ENCODE measurements around the gene CASQ2.

DNA sequence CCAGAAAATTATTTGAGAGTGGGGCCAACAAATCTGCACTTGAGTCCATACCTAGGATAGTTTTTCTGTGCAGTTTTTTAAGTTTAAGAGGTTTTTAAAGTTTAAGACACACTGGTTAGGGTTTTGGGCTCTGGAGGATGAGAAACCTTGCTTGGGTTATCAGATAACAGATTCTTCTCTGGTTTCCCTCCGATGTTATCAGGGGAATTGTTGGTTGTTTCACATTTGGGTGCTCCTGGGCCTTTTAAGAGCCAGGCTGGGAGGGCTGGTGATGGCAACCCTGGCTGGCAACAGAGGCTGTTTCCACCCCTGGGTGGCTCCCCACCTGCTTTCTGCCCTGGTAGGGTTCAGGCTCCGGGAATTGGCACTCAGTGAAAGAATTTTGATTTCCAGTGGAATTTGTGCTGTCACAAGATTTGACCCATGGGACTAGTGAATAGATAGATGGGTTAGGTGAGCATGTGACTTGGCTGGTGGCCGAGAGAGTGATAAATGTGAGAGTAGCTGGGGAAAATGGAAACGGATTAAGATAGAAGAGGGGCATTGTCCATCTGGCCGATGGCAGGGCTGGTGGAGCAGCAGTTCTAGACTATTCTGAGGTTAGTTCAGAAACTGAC lies 111.9 kb downstream of the CASQ2 start:
- TF ChIP-seq, protein P1, sequence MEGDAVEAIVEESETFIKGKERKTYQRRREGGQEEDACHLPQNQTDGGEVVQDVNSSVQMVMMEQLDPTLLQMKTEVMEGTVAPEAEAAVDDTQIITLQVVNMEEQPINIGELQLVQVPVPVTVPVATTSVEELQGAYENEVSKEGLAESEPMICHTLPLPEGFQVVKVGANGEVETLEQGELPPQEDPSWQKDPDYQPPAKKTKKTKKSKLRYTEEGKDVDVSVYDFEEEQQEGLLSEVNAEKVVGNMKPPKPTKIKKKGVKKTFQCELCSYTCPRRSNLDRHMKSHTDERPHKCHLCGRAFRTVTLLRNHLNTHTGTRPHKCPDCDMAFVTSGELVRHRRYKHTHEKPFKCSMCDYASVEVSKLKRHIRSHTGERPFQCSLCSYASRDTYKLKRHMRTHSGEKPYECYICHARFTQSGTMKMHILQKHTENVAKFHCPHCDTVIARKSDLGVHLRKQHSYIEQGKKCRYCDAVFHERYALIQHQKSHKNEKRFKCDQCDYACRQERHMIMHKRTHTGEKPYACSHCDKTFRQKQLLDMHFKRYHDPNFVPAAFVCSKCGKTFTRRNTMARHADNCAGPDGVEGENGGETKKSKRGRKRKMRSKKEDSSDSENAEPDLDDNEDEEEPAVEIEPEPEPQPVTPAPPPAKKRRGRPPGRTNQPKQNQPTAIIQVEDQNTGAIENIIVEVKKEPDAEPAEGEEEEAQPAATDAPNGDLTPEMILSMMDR (IDR thresholded peaks at IDR 0.05; ENCODE audit: poor library complexity), result no peak
- TF ChIP-seq EZH2 (IDR thresholded peaks at IDR 0.05; ENCODE audit: borderline replicate concordance), result no peak

All from hepatocyte (in vitro differentiated cells).